ENCODE data around the gene TTLL10. TPM values are rescaled to one million over a fixed set of nuclear protein-coding genes. Genes with fewer than 3 reads are reported as not detected.

TTLL10 gene
- total and polyA plus RNA-seq, 2 of the 8 experiments (the other 6 are each of a cell fraction or from before 2014, with no cell fraction given), result 1.1 to 1.7 TPM

- no peaks in the 10 kb centered on the region for H3K9me3 ChIP-seq (ENCODE audit: insufficient read depth in 2 of 2, low read depth in 1 of 2, low read length in 1 of 2)
- 82% methylated on average over 11 of the region's 11 CpGs; no CpG with 5 or more reads in 1 of the 2 experiments for WGBS, 2 experiments (ENCODE audit: extremely low coverage in 1 of 2, insufficient coverage in 1 of 2, insufficient read length in 1 of 2, insufficient replicate concordance in 2 of 2, low coverage in 1 of 2, low lambda C conversion rate in 2 of 2, missing lambda C conversion rate in 1 of 2)
- H3K56ac ChIP-seq (replicated peaks; ENCODE audit: insufficient read length, low read depth, low read length), result no peak overlapping the region
- no peak overlapping the region for H3K18ac ChIP-seq (ENCODE audit: extremely low read depth, low read length)
- H4K91ac ChIP-seq (replicated peaks; ENCODE audit: insufficient read length, low read length), result no peak overlapping the region
- H4K5ac ChIP-seq (ENCODE audit: insufficient read length, low read depth, low read length), result no peak overlapping the region
- no peak for DNase-seq (ENCODE audit: low read depth in 1 of 2, low spot score in 2 of 2)
- no peak for FAIRE-seq
- CTCF ChIA-PET (ENCODE audit: partially characterized antibody), result interaction anchor here (0.8 to 1.9 kb wide), 10 partner anchors 12 to 145 kb away, joined by 3 to 6 read pairs (median 3); no protein-coding TSS in a partner anchor
- no peak overlapping the region for H3K27ac ChIP-seq (ENCODE audit: low read depth, low read length)
- no peak overlapping the region for H2BK12ac ChIP-seq (ENCODE audit: low read depth, low read length)
- H3K4me3 ChIP-seq (ENCODE audit: extremely low read depth in 1 of 4, insufficient read depth in 2 of 4, low read depth in 3 of 4, low read length in 4 of 4), result no peak overlapping the region
- no peak overlapping the region for H3K4me2 ChIP-seq (ENCODE audit: insufficient read depth in 1 of 2, low read depth in 2 of 2, low read length in 2 of 2)
- peaks cover 0 to 13% (median 5%) of the 10 kb centered on the region in 4 experiments; a peak in 6 of 7 replicates for H3K4me1 ChIP-seq (replicated peaks in 1 of 4; ENCODE audit: control insufficient read depth in 3 of 4, insufficient read depth in 4 of 4, low read length in 3 of 4)
- POLR2A ChIA-PET (ENCODE audit: partially characterized antibody), result interaction anchor here (0.9 kb wide), 1 partner anchor 162 kb away, joined by 4 read pairs; no protein-coding TSS in a partner anchor
- no peak overlapping the region for H3K23ac ChIP-seq (ENCODE audit: insufficient read length)
- H3K9ac ChIP-seq (replicated peaks in 1 of 4; ENCODE audit: extremely low read depth in 1 of 4, low read depth in 3 of 4, low read length in 3 of 4), result no peak overlapping the region
- H2BK120ac ChIP-seq (replicated peaks; ENCODE audit: low read depth, low read length), result no peak overlapping the region
- H3K79me1 ChIP-seq (ENCODE audit: low read depth, low read length), result no peaks in the 10 kb centered on the region
- H3K27me3 ChIP-seq (replicated peaks in 1 of 4; ENCODE audit: control insufficient read depth in 3 of 4, extremely low read depth in 1 of 4, insufficient read depth in 3 of 4, low read length in 3 of 4), result peaks cover 0 to 19% (median 15%) of the 10 kb centered on the region in 4 experiments; a peak in 6 of 7 replicates
- H2AK5ac ChIP-seq (ENCODE audit: low read depth, low read length), result no peak overlapping the region
- peaks cover 8% of the 10 kb centered on the region; the same call in 1 of the 2 replicates for H3K23me2 ChIP-seq (ENCODE audit: low read depth, low read length)
- H2BK15ac ChIP-seq (ENCODE audit: low read length), result no peak overlapping the region
- H4K8ac ChIP-seq (ENCODE audit: extremely low read depth, insufficient read depth, low read length), result no peak overlapping the region
- no peaks in the 10 kb centered on the region for H4K20me1 ChIP-seq (replicated peaks in 1 of 2; ENCODE audit: control insufficient read depth in 1 of 2, insufficient read depth in 2 of 2, low read length in 2 of 2)
- no peaks in the 10 kb centered on the region for H3K79me2 ChIP-seq (ENCODE audit: control insufficient read depth in 1 of 2, insufficient read depth in 2 of 2, low read length in 2 of 2)
- no peak overlapping the region for H3K4ac ChIP-seq (replicated peaks; ENCODE audit: insufficient read length, low read depth, low read length)
- no peak overlapping the region for H2AFZ ChIP-seq (ENCODE audit: low read length)
- no peaks in the 10 kb centered on the region for H3K36me3 ChIP-seq (ENCODE audit: control insufficient read depth in 2 of 4, insufficient read depth in 4 of 4, low read length in 3 of 4)
- no peak overlapping the region for H3K14ac ChIP-seq (ENCODE audit: insufficient read length)
- H2BK20ac ChIP-seq (ENCODE audit: low read length), result no peak overlapping the region
- no peak overlapping the region for H2BK5ac ChIP-seq (ENCODE audit: low read depth, low read length)
- TF ChIP-seq SAP30 (IDR thresholded peaks at IDR 0.05; ENCODE audit: insufficient read depth, insufficient replicate concordance, low read length) (no peak), CTBP2 (IDR thresholded peaks at IDR 0.05; ENCODE audit: borderline replicate concordance, insufficient read depth, insufficient read length, low read length) (no peak), ASH2L (IDR thresholded peaks at IDR 0.05; ENCODE audit: low read length) (no peak), CBX8 (IDR thresholded peaks at IDR 0.05; ENCODE audit: borderline replicate concordance, low read depth, low read length) (no peak), FOSL1 (IDR thresholded peaks at IDR 0.05; ENCODE audit: insufficient read depth, low read depth, low read length) (no peak), KDM4A (IDR thresholded peaks at IDR 0.05; ENCODE audit: low read depth, low read length, severe bottlenecking) (no peak), TEAD4 (IDR thresholded peaks at IDR 0.05; ENCODE audit: low read depth, low read length) (no peak), NRF1 (IDR thresholded peaks at IDR 0.05; ENCODE audit: low read depth, low read length) (no peak), RAD21 (IDR thresholded peaks at IDR 0.05 in 1 of 2, conservative IDR thresholded peaks at IDR 0.05 in 1 of 2; ENCODE audit: low read depth in 2 of 2, low read length in 2 of 2) (no peak), POU5F1 (IDR thresholded peaks at IDR 0.05; ENCODE audit: low read depth, low read length) (no peak), CTCF (IDR thresholded peaks at IDR 0.05; ENCODE audit: control extremely low read depth in 1 of 3, insufficient read depth in 1 of 3, low read depth in 1 of 3, low read length in 3 of 3) (no peak)
Observed at GRCh38 chr1:1207571-1207892, 33.9 kb downstream of the TTLL10 start.

All from H1 (cell line).